Ramos (cell line): ENCODE measurements around the gene ZBTB5.
"Not testable (repeated sequence)": the region's sequence is repeated elsewhere in the genome, so short reads cannot be mapped to it uniquely, and the experiment has no call there.

Experiments used
- in situ Hi-C: fragments of 300-500 bp; cut with MboI; formaldehyde crosslinking; loops from one replicate; pipeline ENCODE4 v1.14.3; 2022; ENCODE audit warnings: low sequenced_read_pairs; ENCODE audit not compliant: unreplicated experiment

The ZBTB5 gene, protein sequence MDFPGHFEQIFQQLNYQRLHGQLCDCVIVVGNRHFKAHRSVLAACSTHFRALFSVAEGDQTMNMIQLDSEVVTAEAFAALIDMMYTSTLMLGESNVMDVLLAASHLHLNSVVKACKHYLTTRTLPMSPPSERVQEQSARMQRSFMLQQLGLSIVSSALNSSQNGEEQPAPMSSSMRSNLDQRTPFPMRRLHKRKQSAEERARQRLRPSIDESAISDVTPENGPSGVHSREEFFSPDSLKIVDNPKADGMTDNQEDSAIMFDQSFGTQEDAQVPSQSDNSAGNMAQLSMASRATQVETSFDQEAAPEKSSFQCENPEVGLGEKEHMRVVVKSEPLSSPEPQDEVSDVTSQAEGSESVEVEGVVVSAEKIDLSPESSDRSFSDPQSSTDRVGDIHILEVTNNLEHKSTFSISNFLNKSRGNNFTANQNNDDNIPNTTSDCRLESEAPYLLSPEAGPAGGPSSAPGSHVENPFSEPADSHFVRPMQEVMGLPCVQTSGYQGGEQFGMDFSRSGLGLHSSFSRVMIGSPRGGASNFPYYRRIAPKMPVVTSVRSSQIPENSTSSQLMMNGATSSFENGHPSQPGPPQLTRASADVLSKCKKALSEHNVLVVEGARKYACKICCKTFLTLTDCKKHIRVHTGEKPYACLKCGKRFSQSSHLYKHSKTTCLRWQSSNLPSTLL

DNA sequence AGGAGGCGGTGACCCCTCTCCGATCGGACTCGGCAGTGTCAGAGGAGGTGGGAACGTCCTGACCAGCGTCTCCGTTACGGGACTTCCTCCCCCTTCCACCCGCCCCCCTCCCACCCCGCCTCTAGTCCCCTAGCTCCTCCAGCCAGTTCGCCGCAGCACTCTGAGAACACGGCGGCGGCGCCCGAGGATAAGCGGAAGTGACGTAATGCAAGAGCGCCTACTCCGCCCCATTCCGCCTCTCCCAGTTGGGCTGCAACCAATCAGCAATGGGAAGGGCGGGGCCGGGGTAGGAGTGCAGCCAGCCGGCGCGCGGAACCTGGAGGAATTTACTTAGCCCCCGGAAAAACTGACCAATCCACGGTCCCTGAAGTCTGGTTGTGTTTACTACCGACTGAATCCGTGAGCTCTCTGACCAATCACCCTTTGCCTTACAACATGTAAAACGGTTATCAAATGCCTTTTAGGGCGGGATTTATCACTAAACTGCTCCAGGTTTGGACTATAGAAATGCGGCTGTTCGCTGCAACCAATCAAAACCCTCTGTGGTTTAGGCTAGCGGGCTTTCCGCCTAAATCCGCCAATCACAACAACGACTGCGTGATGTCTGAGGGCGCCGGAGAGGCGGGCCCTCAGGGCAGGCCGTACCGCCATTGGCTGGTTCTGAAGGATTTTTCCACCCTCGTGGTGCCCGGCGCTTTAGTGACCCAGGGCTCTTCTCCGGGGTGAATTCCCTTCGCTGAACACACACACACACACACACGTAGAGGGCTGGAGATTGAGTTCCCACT is at the start of gene ZBTB5:
TSS of gene ZBTB5 (minus strand) at position 202 of the 788 bp plus-strand sequence. CDS start 22,899 bp downstream, outside the sequence.
- in situ Hi-C loops: no loop called here

DNA sequence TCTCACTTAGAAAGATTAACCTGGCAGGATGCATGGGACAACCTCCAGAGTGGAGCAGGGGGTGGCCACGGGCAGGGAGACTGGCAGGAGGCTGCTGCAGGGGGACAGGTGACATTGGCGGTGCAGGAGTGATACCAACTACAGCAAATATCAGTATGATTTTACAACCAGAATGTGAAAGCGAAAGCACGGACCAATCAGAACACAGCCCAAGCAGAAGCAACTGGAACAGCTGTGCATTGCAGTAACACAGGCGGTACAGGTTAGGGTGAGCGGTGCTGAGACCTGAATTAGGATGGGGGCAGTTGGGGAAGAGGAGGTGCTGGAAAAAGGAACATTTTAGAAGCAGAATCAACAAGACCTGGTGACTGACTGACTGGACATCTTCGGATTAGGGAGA is 49.7 kb upstream of the ZBTB5 start:
- in situ Hi-C loops: no loop called here

DNA sequence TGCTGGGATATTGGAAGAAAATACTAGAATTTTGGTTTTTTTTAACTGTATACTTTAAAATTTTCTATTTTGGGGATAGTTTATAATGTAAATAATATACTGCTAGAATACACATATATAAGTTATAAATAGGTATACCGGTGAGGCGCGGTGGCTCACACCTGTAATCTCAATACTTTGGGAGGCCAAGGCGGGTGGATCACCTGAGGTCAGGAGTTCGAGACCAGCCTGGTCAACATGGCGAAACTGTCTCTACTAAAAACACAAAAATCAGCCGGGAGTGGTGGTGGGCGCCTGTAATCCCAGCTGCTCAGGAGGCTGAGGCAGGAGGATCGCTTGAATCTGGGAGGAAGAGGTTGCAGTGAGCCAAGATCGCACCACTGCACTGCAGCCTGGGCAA is 49.2 kb upstream of the ZBTB5 start:
- in situ Hi-C loops: not testable (repeated sequence)

DNA sequence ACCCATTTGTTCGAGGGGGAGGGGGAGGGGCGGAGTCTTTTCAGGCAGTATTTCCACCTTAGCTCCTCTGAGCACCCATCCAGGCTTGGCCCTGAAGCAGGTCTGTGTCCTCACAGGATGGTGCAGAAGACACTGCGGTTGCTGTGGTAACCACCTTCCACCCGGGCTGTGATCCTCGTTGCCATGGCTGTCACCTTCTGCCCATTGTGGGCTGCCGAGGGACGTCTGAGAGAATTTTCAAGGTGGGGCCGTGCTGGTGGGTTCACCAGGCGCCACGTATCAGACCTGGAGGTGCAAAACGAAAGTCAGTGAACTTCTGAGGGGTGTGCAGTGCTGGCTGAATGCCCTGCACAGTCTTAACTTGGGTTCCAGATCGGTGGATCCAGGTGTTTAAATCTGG is 47.2 kb upstream of the ZBTB5 start:
- in situ Hi-C loops: no loop called here

DNA sequence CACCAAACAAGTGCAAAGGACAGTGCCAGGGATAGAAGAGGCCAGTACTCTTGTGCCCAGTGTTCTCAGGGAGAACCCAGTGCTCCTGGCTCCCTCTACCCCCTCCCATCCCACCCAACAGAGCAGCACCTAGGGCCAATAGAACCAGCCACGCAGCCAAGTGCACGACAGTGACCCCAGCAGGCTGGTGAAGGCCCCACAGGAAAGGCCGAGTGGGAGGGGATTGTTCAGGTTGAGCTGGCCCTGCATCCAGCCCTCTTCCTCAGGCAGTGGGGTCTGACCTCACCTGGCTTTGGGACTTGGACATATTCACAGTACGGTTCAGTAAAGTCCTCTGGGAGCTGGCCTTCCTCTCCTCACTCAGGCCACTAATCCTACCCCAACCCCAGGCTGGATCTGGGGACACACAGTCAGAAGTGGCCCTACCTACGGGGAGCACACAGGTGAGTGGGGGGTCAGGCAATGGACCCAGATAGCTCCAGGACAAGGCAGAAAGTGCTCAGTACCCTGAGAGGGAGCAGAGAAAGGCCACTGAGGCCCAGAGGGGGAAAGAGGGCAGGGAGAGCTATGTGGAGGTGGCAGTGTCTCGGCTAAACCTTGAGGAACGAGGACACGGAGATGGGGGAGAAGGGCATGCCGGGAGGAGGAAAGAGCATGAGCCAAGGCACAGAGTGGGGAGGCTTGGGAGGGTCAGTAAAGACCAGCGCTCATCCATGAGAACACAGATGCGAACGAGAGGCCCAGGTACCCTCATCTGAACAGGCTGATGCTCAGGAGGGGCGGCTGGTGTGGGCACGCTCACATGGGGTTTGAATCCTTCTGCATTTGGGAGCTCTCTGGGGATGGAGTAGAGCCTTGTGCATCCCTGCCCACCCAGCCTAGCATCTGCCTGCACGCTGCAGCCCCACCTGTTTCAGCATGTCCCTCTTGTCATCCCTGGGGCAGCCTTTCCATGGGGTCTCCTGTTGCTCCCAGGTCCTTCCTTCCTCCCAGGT is 46.1 kb upstream of the ZBTB5 start:
- in situ Hi-C loops: no loop called here

DNA sequence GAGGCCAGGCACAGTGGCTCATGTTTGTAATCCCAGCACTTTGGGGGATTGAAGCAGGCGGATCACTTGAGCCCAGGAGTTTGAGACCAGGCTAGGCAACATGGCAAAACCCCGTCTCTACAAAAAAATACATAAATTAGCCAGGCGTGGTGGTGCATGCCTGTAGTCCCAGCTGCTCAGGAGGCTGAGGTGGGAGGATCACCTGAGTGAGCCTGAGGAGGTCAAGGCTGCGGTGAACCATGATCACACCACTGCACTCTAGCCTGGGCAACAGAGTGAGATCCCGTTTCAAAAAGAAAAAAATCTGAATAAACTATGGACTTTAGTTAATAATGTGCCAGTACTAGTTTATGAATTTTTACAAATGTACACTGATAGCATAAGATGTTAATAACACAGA is 44.8 kb upstream of the ZBTB5 start:
- in situ Hi-C loops: not testable (repeated sequence)

DNA sequence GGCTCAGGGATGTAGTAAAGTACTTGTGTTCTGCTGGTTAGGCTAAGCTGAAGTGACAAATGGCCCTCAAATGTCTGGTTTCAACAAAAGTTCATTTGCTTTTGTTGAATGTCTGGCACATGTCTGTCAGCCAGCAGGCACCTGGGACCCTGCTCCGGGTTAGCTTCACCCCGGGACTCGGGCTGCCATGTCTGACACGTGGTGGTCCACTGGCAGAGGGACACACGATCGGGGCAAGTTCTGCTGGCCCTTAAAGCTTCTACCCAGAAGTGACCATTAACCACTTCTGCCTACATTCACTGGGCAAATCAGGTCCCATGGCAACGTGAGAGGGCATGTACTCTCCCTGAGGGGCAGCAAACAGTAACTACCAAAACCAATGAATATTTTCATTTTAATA is 44.3 kb upstream of the ZBTB5 start:
- in situ Hi-C loops: no loop called here

DNA sequence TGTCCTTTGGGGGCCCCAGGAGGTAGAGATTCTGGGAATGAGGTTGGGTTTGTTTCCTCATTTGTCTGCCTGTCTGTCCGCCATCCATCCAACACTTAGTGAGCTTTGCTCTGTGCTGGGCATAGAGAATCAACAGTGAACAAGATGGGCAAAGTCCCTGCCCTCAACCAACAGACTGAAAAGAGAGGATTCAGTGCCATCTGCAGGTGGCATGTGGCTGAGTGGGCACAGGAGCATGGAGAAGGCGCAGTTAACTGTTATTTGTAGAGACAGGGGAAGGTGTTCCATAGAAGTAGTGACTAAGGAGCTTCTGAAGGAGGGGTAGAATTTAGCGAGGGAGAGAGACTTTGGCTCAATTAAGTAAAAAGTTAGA is 43.6 kb upstream of the ZBTB5 start:
- in situ Hi-C loops: no loop called here

DNA sequence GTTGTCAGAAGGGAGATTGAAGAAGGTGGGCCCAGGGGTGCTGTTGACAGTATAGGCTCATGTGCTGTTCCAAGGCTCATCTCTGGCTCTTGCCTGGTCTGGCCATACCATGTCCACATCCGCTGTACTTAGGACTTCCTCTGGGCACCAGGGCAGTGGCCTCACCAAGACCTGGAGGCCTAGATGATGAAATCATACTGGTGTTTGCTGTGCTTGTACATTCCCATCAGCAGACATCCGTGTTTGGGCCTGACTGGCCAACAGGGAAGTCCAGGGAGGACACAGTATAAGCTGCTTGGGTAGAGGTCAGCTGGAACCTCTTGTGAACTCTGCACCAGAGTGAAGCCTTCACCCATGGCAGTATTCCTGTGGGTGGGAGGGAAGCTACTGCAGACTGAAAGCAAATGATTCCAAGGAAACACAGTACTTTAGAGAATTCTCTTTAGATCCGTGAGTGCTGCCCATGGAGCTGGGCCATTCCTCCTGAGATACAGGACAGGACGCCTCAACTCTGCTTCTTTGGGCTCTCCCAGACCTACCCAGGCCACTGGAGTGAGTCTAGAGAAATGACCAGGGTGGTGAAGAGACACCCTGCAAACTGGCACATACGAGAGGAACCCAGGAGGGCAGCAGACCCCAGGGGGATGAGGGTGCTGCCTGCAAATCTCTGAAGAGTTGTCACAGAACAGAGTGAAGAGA is 43.0 kb upstream of the ZBTB5 start:
- in situ Hi-C loops: no loop called here

DNA sequence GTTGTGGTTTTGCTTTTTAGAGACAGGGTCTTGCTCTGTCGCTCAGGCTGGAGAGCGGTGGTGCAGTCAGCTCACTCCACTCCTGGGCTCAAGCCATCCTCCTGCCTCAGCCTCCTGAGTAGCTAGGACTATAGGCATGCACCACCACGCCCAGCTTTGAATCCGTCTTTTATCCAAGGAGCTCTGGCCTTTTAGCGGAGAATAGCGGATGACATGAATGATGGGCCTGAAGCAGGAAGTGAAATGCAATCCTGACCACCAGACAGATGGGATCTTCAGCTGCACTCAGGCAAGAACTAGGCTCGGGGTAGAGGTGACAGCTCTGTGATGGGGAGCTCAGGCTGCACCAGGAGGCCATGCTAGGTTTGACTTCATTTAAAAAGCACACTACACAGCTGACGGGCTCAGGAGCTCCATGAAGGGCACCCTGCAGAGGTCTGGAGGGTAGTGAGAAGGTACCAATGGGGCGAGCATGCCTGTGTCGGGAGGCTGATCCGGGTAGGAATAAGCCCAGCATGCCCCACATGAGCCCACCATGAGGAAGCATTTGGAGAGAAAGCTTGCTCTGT is 42.4 kb upstream of the ZBTB5 start:
- in situ Hi-C loops: no loop called here

DNA sequence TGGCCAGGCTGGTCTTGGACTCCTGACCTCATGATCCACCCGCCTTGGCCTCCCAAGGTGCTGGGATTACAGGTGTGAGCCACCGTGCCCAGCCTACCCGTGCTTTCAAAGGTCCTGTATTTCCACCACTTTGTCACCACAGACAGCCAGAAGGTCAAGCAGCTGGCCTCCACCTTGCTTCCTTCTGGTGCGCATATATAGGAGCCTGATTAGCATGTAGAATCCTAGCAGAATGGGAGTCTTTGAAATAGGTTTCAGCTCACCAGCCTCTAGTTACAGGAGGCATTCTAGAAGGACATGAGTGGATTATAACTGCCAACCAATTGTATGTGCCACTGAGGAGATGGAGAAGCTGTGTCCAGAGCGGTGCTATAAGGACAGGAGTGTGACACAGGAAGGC is 39.4 kb upstream of the ZBTB5 start:
- in situ Hi-C loops: no loop called here

DNA sequence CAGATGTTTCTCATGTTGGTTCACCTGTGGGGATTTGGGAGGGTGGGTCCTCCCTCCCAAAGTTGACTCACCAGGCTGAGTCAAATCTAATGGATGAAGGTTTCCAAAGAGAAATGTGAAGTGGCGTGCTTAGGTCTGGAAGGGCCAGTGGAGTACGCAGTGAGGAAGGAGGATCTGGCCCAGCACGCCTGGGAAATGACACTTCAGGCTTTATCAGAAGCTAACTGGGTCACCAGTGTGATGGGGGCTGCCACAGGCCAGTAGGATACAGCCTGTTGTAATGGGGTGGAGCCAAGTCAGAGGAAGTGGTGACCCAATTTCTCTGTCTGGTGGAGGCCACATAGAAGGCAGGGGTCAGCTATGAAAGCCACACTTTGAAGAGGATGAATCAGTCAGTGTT is 38.5 kb upstream of the ZBTB5 start:
- in situ Hi-C loops: no loop called here

DNA sequence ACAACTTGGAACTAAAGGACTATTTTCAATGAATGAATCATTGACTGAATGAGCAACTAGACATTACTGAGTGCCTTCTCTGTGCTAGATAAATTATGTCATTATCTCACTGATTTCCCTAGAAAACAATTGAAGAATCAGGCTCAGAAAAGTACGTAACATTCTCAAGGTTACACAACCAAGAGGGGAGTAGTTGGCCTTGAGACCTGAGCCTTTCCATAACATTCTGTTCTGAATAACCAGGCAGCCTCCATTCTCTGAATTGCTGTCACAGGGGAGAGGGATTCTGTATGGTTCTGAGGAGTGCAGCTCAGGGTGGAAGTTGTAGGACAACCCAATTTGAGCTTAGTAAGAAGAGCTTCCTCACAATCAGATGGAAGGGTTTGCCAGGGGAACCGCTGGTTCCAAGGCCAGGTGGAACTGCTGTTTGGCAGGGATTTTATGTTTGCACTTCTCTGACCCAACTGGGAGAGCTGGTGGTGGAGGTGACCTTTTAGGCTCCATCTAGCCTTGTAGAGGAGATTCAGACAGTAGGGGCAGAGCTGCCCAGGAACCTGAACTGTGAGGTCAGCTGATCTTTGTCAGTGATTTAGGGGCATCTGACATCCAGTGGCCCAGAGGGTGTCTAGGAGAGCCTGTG is 36.8 kb upstream of the ZBTB5 start:
- in situ Hi-C loops: no loop called here

DNA sequence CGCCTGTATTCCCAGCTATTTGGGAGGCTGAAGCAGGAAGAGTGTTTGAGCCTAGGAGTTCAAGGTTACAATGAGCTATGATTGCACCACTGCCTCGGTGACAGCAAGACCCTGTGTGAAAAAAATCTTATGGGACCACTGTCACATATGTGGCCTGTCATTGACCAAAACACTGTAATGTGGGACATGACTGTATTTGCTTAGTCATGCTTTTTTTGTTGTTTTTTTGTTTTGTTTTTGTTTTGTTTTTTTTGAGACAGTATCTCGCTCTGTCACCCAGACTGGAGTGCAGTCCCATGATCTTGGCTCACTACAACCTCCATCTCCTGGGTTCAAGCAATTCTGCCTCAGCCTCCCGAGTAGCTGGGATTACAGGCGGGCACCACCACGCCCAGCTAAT is 34.0 kb upstream of the ZBTB5 start:
- in situ Hi-C loops: no loop called here

DNA sequence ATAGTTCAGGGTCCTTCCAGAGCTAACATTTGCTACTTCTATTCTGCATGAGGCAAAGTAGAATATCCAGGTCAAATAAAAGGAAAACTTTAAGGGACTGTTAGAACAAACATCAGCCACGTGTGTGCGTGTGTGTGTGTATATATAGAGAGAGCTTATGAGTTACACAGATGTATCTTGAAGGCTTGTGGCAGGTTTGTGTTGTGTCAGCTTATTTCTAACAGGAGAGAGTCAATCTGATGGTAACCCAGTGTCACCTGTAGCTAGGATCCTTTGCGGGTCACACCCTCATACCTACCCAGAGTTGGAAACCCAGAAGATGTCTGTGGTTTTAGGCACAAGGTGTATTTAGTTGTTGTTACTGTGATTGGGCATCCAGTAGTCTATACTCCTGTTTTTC is 33.2 kb upstream of the ZBTB5 start:
- in situ Hi-C loops: no loop called here

DNA sequence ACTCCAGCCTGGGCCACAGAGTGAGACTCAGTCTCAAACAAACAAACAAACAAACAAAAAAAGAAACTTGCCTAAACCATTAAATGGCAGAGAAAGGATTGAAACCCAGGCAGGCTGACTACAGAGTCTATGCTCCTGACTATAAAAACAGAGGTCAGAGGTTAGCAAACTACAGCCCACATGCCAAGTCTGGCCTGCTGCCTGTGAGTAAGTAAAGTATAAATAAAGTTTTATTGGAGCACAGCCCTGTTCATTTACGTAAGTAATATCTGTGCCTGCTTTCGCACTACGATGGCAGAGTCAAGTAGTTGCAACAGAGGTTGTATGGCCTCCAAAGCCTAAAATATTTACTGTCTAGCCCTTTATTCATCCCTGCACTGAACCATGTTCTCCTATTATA is 32.1 kb upstream of the ZBTB5 start:
- in situ Hi-C loops: no loop called here

DNA sequence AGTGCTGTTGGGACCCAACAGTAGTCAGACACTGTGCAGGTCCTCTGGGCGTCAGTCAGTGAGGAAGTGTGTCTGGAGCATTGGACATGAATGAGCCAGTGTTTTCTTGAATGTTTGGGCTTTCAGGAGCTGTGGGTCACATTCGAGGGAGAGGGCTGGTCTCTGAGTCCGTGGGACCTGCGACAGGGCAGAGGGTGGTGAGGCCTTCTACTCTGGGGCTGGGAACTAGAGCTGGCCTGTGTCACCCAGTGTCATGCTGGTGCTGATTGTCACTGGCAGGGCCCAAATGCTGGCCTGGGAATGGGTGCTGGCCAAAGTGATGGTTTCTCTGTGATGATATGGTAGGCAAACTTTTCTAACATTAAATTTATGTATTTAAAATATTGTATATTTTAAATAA is 30.8 kb upstream of the ZBTB5 start:
- in situ Hi-C loops: no loop called here

DNA sequence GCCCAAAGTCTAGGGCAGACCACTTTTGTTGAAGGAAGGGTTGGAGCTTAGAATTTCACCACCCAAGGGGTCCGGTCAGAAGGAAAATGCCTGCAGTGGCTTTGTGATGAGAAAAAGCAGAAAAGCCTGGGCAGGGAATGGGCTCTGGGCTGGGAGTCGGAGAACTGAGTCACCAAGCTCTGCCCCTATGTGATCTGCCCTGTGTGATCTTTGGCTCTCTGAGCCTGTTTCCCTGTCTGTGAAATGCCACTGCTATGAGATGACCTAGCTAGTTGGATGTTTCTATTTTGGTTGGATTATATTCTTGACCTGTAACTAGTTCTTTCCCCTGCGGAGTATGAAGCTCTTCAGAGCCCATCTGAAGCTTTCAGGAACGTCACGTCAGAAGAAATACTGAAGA is 30.3 kb upstream of the ZBTB5 start:
- in situ Hi-C loops: no loop called here

DNA sequence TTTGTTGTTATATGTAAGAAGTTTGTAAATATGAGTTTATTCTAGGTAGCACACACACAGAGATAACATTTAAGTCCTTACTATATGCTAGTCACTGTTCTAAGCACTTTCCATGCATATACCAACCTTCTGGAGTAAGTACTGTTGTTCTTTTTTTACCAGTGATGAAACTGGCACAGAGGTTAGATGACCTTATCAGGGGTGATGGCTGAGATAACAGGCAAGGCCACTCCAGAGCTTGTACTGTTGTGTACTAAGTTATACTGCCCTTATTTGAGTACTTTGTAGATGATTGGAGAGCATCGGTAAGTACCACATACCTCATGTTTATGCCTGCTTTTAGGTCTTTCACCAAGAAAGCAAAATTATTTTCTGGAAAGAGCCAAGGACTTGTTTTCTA is 26.7 kb upstream of the ZBTB5 start:
- in situ Hi-C loops: no loop called here
